KOPT-K1 (cell line): ENCODE results near the gene ELL2.

Experiments used
- H3K27ac ChIP-seq: fragments of 200-600 bp; sonication (generic); 2 replicates; pipeline ENCODE4 v1.5.1; 2016; ENCODE audit warnings: antibody characterized with exemption, mild to moderate bottlenecking, low read depth, low read length; ENCODE audit not compliant: poor library complexity, severe bottlenecking
- H3K36me3 ChIP-seq: fragments of 200-600 bp; sonication (generic); 2 replicates; pipeline ENCODE4 v1.5.1; 2017; ENCODE audit warnings: antibody characterized with exemption, mild to moderate bottlenecking, low read length, moderate library complexity; ENCODE audit not compliant: insufficient read depth
- H3K9me3 ChIP-seq: fragments of 200-600 bp; sonication (generic); 2 replicates; pipeline ENCODE4 v1.5.1; 2017; ENCODE audit warnings: antibody characterized with exemption, low read length, mild to moderate bottlenecking; ENCODE audit not compliant: insufficient read depth, poor library complexity, severe bottlenecking

Gene ELL2

GRCh38 chr5:95901676-95902627, 59.7 kb downstream of the ELL2 start:
- Histone ChIP-seq H3K36me3 (no peaks in the 10 kb centered on the region), H3K27ac (no peak overlapping the region), H3K9me3 (no peaks in the 10 kb centered on the region)

- H3K27ac ChIP-seq, result no peak overlapping the region
- H3K9me3 ChIP-seq, result no peaks in the 10 kb centered on the region
- no peaks in the 10 kb centered on the region for H3K36me3 ChIP-seq
Measured at GRCh38 chr5:95900383-95900958, 61.2 kb downstream of the ELL2 start.

- Histone ChIP-seq H3K36me3 (no peaks in the 10 kb centered on the region), H3K9me3 (no peaks in the 10 kb centered on the region), H3K27ac (no peak overlapping the region)
Measured at GRCh38 chr5:95899829-95900228, 61.8 kb downstream of the ELL2 start.

GRCh38 chr5:95899006-95899405, 62.6 kb downstream of the ELL2 start:
- Histone ChIP-seq H3K36me3 (no peaks in the 10 kb centered on the region), H3K9me3 (no peaks in the 10 kb centered on the region), H3K27ac (no peak overlapping the region)

GRCh38 chr5:95895771-95896170, 65.9 kb downstream of the ELL2 start:
- Histone ChIP-seq H3K9me3 (no peaks in the 10 kb centered on the region), H3K27ac (no peak overlapping the region), H3K36me3 (no peaks in the 10 kb centered on the region)

- Histone ChIP-seq H3K27ac (no peak overlapping the region), H3K9me3 (no peaks in the 10 kb centered on the region), H3K36me3 (no peaks in the 10 kb centered on the region)
Measured at GRCh38 chr5:95895251-95895650, 66.4 kb downstream of the ELL2 start.

GRCh38 chr5:95892784-95893354, 68.8 kb downstream of the ELL2 start:
- no peak overlapping the region for H3K27ac ChIP-seq
- H3K9me3 ChIP-seq, result no peaks in the 10 kb centered on the region
- H3K36me3 ChIP-seq, result no peaks in the 10 kb centered on the region

- H3K27ac ChIP-seq, result no peak overlapping the region
- no peaks in the 10 kb centered on the region for H3K36me3 ChIP-seq
- H3K9me3 ChIP-seq, result no peaks in the 10 kb centered on the region
Measured at GRCh38 chr5:95891499-95891898, 70.2 kb downstream of the ELL2 start.

- H3K9me3 ChIP-seq, result no peaks in the 10 kb centered on the region
- no peaks in the 10 kb centered on the region for H3K36me3 ChIP-seq
- H3K27ac ChIP-seq, result no peak overlapping the region
Measured at GRCh38 chr5:95889076-95889475, 72.6 kb downstream of the ELL2 start.

- Histone ChIP-seq H3K27ac (no peak overlapping the region), H3K36me3 (no peaks in the 10 kb centered on the region)
Measured at GRCh38 chr5:95887977-95888376, 73.7 kb downstream of the ELL2 start.

GRCh38 chr5:95886340-95887044, 75.2 kb downstream of the ELL2 start:
- H3K36me3 ChIP-seq, result no peaks in the 10 kb centered on the region
- H3K9me3 ChIP-seq, result no peaks in the 10 kb centered on the region
- no peak overlapping the region for H3K27ac ChIP-seq

More at GRCh38 chr5:95887977-95888376, 73.7 kb downstream of the ELL2 start:
- H3K9me3 ChIP-seq, result no peaks in the 10 kb centered on the region

GRCh38 chr5:95884511-95884910, 77.1 kb downstream of the ELL2 start:
- H3K27ac ChIP-seq, result no peak overlapping the region
- H3K36me3 ChIP-seq, result no peaks in the 10 kb centered on the region
- no peaks in the 10 kb centered on the region for H3K9me3 ChIP-seq

GRCh38 chr5:95884017-95884325, 77.7 kb downstream of the ELL2 start:
- Histone ChIP-seq H3K27ac (no peak overlapping the region), H3K36me3 (no peaks in the 10 kb centered on the region), H3K9me3 (no peaks in the 10 kb centered on the region)

GRCh38 chr5:95883185-95884016, 78.2 kb downstream of the ELL2 start:
- no peaks in the 10 kb centered on the region for H3K9me3 ChIP-seq
- no peak overlapping the region for H3K27ac ChIP-seq
- no peaks in the 10 kb centered on the region for H3K36me3 ChIP-seq
